Endodermal cell (in vitro differentiated cells): ENCODE measurements around the gene GABRB3. TPM values are rescaled to one million over a fixed set of nuclear protein-coding genes. Genes with fewer than 3 reads are reported as not detected.
A peak's percentile ranks its signal among the peaks of the same experiment; 100 is the strongest.

ENCODE experiments used
- DNase-seq: peaks from one replicate; pipeline ENCODE4 v3.0.0-alpha.2; 2017
- H3K27ac ChIP-seq: 2 replicates; pipeline ENCODE4 v1.5.1; 2013; ENCODE audit warnings: mild to moderate bottlenecking, low read depth, low read length, moderate library complexity
- H3K27me3 ChIP-seq: 2 replicates; pipeline ENCODE4 v1.6.1; 2013; ENCODE audit warnings: mild to moderate bottlenecking, low read length, moderate library complexity; ENCODE audit not compliant: insufficient read depth, control insufficient read depth, poor library complexity, severe bottlenecking
- H3K36me3 ChIP-seq: 2 replicates; pipeline ENCODE4 v1.7.0; 2013; ENCODE audit warnings: mild to moderate bottlenecking, low read length, moderate library complexity; ENCODE audit not compliant: control insufficient read depth, insufficient read depth
- H3K4me1 ChIP-seq: one replicate; pipeline ENCODE4 v1.7.0; 2013; ENCODE audit warnings: low read length; ENCODE audit not compliant: control insufficient read depth, insufficient read depth
- H3K4me3 ChIP-seq: 2 replicates; pipeline ENCODE4 v1.5.1; 2013; ENCODE audit warnings: mild to moderate bottlenecking, low read length, moderate library complexity
- H3K9ac ChIP-seq: 2 replicates; pipeline ENCODE4 v1.6.1; 2013; ENCODE audit warnings: mild to moderate bottlenecking, low read length, moderate library complexity; ENCODE audit not compliant: poor library complexity, severe bottlenecking; ENCODE audit errors: extremely low read depth
- H3K9me3 ChIP-seq: 2 replicates; pipeline ENCODE4 v1.6.1; 2013; ENCODE audit warnings: mild to moderate bottlenecking, low read length, moderate library complexity; ENCODE audit not compliant: control insufficient read depth
- H3K27ac Mint-ChIP-seq: 2 replicates; pipeline ENCODE4 v1.8.0; 2020; ENCODE audit warnings: mixed read lengths
- H3K27me3 Mint-ChIP-seq: 2 replicates; pipeline ENCODE4 v1.8.0; 2021; ENCODE audit warnings: mild to moderate bottlenecking, mixed read lengths; ENCODE audit not compliant: insufficient read depth
- H3K36me3 Mint-ChIP-seq: 2 replicates; pipeline ENCODE4 v1.8.0; 2020; ENCODE audit warnings: low read depth, mixed read lengths
- H3K4me1 Mint-ChIP-seq: 2 replicates; pipeline ENCODE4 v1.8.0; 2020; ENCODE audit warnings: mixed read lengths
- H3K4me3 Mint-ChIP-seq: 2 replicates; pipeline ENCODE4 v1.8.0; 2020; ENCODE audit warnings: mild to moderate bottlenecking, moderate library complexity, mixed read lengths
- H3K9me3 Mint-ChIP-seq: 2 replicates; pipeline ENCODE4 v1.8.0; 2020; ENCODE audit warnings: mild to moderate bottlenecking, mixed read lengths
- WGBS, 2 experiments: methylation state at CpG; one replicate each; pipeline versions ENCODE4 v1.1.5 to v1.1.7; 2013; ENCODE audit warnings: missing lambda C conversion rate in 2 of 2, mixed read lengths in 1 of 2; ENCODE audit not compliant: insufficient coverage in 1 of 2, insufficient read length in 1 of 2; 5-methylcytosine and 5-hydroxymethylcytosine counted together
- total RNA-seq, 2 donors: library from RNA; stranded (reverse); fragmentation: NEBNext Ultra II Directional in 1 of 2; extraction: Animal tissue kit (Norgen Biotek cat#: 25700) in 1 of 2; gene quantifications; 2 replicates in 1 of 2; 3 replicates in 1 of 2; pipeline ENCODE4 v1.2.1, GENCODE V29; 2021
- TF ChIP-seq, protein P1 (sequence below): fragments of 200-600 bp; sonication (generic); conservative IDR thresholded peaks from 2 replicates; pipeline ENCODE4 v1.5.0; 2021; ENCODE audit warnings: antibody characterized with exemption, mild to moderate bottlenecking

The GABRB3 gene
- total RNA-seq, 2 donors from 2014 or later, result 81.8 to 122 TPM

DNA sequence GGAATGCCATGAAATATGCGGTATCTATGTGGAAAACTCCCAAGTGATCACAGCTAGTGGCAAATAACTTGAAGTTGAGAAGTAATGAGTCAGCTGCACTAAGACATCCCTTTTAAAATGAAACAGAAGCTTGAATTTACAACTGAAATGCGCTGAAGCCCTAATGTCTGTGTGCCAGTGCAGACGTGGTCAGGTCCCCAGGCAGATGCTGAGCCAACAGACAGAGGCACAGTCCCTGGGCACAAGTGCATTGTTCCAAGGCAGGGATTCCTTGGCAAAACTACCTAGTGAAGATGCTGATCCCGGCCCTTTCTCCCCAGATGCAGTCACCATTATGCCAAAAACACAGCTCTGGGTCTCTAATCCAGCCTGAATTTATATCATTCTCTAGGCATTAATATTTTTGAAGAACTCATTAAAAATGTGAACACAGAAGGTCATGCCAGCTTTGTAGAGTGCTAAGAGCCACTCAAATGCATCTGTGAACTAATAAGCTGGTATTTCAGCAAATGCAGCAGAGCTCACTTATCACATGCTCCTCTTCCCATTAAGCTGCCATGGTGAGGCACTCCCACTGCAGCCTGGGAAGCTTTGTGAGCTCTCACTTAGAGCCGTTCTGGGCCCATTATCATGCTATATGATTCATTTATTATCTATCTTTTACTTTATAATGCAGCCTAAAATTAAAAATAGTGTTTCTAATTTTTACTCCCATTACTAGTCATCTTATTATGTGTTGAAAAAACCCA is 200.1 kb downstream of the GABRB3 start:
- Mint-ChIP-seq H3K27ac (peak overlapping the region; percentile 37), H3K4me1 (no peaks in the 10 kb centered on the region), H3K4me3 (no peak overlapping the region), H3K27me3 (no peaks in the 10 kb centered on the region), H3K9me3 (peaks cover 5% of the 10 kb centered on the region), H3K36me3 (peaks cover 79% of the 10 kb centered on the region)
- no peak for DNase-seq
- 90 to 92% methylated on average over 3 to 5 of the region's 5 CpGs for WGBS, 2 experiments
- Histone ChIP-seq H3K27me3 (no peaks in the 10 kb centered on the region), H3K9me3 (peaks cover 15% of the 10 kb centered on the region), H3K9ac (no peak overlapping the region), H3K27ac (no peak overlapping the region), H3K36me3 (peaks cover 81% of the 10 kb centered on the region), H3K4me1 (no peaks in the 10 kb centered on the region), H3K4me3 (no peak overlapping the region)
- TF ChIP-seq, protein P1, sequence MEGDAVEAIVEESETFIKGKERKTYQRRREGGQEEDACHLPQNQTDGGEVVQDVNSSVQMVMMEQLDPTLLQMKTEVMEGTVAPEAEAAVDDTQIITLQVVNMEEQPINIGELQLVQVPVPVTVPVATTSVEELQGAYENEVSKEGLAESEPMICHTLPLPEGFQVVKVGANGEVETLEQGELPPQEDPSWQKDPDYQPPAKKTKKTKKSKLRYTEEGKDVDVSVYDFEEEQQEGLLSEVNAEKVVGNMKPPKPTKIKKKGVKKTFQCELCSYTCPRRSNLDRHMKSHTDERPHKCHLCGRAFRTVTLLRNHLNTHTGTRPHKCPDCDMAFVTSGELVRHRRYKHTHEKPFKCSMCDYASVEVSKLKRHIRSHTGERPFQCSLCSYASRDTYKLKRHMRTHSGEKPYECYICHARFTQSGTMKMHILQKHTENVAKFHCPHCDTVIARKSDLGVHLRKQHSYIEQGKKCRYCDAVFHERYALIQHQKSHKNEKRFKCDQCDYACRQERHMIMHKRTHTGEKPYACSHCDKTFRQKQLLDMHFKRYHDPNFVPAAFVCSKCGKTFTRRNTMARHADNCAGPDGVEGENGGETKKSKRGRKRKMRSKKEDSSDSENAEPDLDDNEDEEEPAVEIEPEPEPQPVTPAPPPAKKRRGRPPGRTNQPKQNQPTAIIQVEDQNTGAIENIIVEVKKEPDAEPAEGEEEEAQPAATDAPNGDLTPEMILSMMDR, result no peak

- no peaks in the 10 kb centered on the region for H3K4me1 ChIP-seq
- Mint-ChIP-seq H3K9me3 (peaks cover 5% of the 10 kb centered on the region), H3K27me3 (no peaks in the 10 kb centered on the region), H3K4me3 (no peak overlapping the region), H3K36me3 (peaks cover 75% of the 10 kb centered on the region), H3K4me1 (no peaks in the 10 kb centered on the region), H3K27ac (no peak overlapping the region)
- peaks cover 82% of the 10 kb centered on the region for H3K36me3 ChIP-seq
- no peak overlapping the region for H3K27ac ChIP-seq
- H3K27me3 ChIP-seq, result no peaks in the 10 kb centered on the region
- DNase-seq, result no peak
- peaks cover 15% of the 10 kb centered on the region for H3K9me3 ChIP-seq
- H3K4me3 ChIP-seq, result no peak overlapping the region
- WGBS, 2 experiments, result 99 to 100% methylated on average over 2 to 3 of the region's 5 CpGs
- TF ChIP-seq, protein P1, result no peak
- no peak overlapping the region for H3K9ac ChIP-seq
These were observed 201.5 kb downstream of the GABRB3 start for GRCh38 chr15:26571346-26571745.

DNA sequence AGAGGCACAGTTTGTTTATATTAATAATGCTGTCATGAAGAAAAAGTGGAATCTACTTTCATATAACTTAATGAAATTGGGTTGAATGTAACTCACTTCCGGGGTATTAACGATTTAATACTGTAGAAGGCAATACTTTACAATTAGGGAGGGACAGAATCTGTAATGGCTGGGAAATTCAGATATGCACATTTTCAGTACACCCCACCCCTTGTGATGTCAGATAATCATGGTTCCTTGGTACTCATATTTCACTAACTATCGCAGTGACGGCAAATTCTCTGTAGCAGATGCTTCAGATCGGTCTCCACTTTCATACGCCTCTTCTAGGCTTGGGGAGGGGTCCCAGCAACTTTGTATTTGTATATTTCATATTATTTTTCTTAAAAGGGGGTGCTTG is 207.3 kb downstream of the GABRB3 start:
- Histone ChIP-seq H3K27me3 (no peaks in the 10 kb centered on the region), H3K4me1 (peaks cover 4% of the 10 kb centered on the region), H3K4me3 (no peak overlapping the region), H3K36me3 (peaks cover 60% of the 10 kb centered on the region), H3K27ac (no peak overlapping the region), H3K9ac (no peak overlapping the region), H3K9me3 (no peaks in the 10 kb centered on the region)
- Mint-ChIP-seq H3K4me1 (peaks cover 19% of the 10 kb centered on the region), H3K4me3 (no peak overlapping the region), H3K9me3 (no peaks in the 10 kb centered on the region), H3K27ac (peak overlapping the region; percentile 1), H3K27me3 (no peaks in the 10 kb centered on the region), H3K36me3 (peaks cover 53% of the 10 kb centered on the region)
- TF ChIP-seq, protein P1, result no peak
- 94 to 100% methylated on average over 2 to 6 of the region's 6 CpGs for WGBS, 2 experiments
- no peak for DNase-seq
